BLaER1 treated with 17β-estradiol and CSF1 and Interleukin-3, amounts not matched to agents 10 nM and 100 nM (cell line): Measurements from ENCODE around the gene STX8.
"Not testable (repeated sequence)": the region's sequence is repeated elsewhere in the genome, so short reads cannot be mapped to it uniquely, and the experiment has no call there.

Experiments used
- H3K27ac ChIP-seq, 11 experiments: shearing (Covaris generic); formaldehyde crosslinking; 2 replicates each; pipeline ENCODE4 v1.8.1; 2022
- H3K27me3 ChIP-seq, 11 experiments: shearing (Covaris generic); formaldehyde crosslinking; 2 replicates each; pipeline ENCODE4 v1.8.1; 2022
- H3K36me3 ChIP-seq, 11 experiments: shearing (Covaris generic); formaldehyde crosslinking; 2 replicates each; pipeline ENCODE4 v1.8.1; 2022
- H3K4me1 ChIP-seq, 10 experiments: shearing (Covaris generic); formaldehyde crosslinking; 2 replicates each; pipeline ENCODE4 v1.8.1; 2022
- H3K4me2 ChIP-seq, 11 experiments: shearing (Covaris generic); formaldehyde crosslinking; 2 replicates each; pipeline ENCODE4 v1.8.1; 2022
- H3K4me3 ChIP-seq, 10 experiments: shearing (Covaris generic); formaldehyde crosslinking; 2 replicates each; pipeline ENCODE4 v1.8.1; 2022
- H3K9ac ChIP-seq, 11 experiments: shearing (Covaris generic); formaldehyde crosslinking; 2 replicates each; pipeline ENCODE4 v1.8.1; 2022
- H3K9me3 ChIP-seq, 11 experiments: shearing (Covaris generic); formaldehyde crosslinking; replicated peaks in 1 of 11; 2 replicates each; pipeline ENCODE4 v1.8.1; 2022
- H4K20me1 ChIP-seq, 11 experiments: shearing (Covaris generic); formaldehyde crosslinking; 2 replicates each; pipeline ENCODE4 v1.8.1; 2022
- Cebpa-rat ChIP-seq, 11 experiments: shearing (Covaris generic); IDR thresholded peaks; 2 replicates each; pipeline ENCODE4 v1.8.1; 2022

STX8 gene

DNA sequence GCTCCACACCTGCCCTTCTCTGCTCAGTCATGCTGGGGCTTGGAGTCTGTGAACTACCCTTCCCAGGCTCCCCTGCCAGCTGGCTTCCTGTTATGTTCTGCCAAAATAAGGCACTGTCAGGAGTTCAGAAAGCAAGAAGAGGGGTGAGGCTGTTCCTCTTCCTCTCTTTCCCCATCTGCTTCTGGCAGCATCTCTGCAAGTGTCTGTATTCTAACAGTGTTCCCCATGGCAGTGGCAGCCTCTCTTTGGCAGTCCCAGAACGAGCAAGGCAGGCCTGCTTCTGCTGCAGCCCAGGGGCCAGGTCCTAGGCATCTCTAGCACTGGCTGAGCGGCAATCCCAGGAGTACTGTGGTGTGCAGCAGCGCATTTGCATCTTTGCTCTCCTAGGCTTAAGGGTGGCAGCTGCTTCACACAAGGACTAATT lies 219.1 kb downstream of the STX8 start:
- H3K4me2 ChIP-seq: peak overlapping the region; percentile 45 to 85 (median 72)
- no peaks in the 10 kb centered on the region for H3K27me3 ChIP-seq
- no peak overlapping the region for H3K4me3 ChIP-seq
- H3K9me3 ChIP-seq: 0 out of 22 replicates have a peak, but pooled peaks cover 0 to 5% (median 0%) of the 10 kb centered on the region in 11 experiments
- peaks cover 0 to 10% (median 0%) of the 10 kb centered on the region in 11 experiments; a peak in 4 of 22 replicates for H4K20me1 ChIP-seq
- H3K27ac ChIP-seq: peak overlapping the region in 4 of 11 experiments; percentile 13 to 42 (median 39); a peak in 5 of 22 replicates
- peaks cover 19 to 27% (median 22%) of the 10 kb centered on the region in 10 experiments for H3K4me1 ChIP-seq
- H3K36me3 ChIP-seq: no peaks in the 10 kb centered on the region
- H3K9ac ChIP-seq: no peak overlapping the region; a peak in 1 of 22 replicates
- TF ChIP-seq Cebpa-rat (IDR thresholded peaks at IDR 0.05): no peak

DNA sequence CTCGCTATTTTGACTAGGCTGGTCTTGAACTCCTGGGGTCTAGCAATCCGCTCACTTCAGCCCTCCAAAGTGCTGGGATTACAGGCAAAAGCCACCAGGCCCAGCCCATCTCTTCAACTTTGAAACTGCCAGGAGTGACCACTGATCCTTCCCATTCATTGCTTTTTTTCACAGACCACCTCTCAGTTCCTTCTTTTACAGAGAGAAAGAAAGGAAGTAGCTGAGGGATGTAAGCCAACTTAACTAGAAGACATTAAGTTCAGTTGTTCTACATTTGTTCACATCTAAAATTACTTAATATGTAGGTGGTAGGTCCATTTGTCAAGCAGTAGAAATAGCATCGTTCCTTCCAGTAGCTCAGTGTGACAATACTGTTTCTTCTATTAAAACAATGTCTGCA lies 219.8 kb downstream of the STX8 start:
- Histone ChIP-seq H3K27me3 (no peaks in the 10 kb centered on the region), H3K4me3 (no peak overlapping the region), H3K27ac (peak overlapping the region in 3 of 11 experiments; percentile 13 to 39 (median 39); a peak in 4 of 22 replicates), H3K4me1 (peaks cover 19 to 29% (median 22%) of the 10 kb centered on the region in 10 experiments), H3K9ac (no peak overlapping the region), H3K9me3 (0 out of 22 replicates have a peak, but pooled peaks cover 0 to 5% (median 0%) of the 10 kb centered on the region in 11 experiments), H3K4me2 (peak overlapping the region; percentile 45 to 85 (median 72); a peak in 21 of 22 replicates), H4K20me1 (peaks cover 0 to 10% (median 0%) of the 10 kb centered on the region in 11 experiments; a peak in 3 of 22 replicates), H3K36me3 (no peaks in the 10 kb centered on the region)
- TF ChIP-seq Cebpa-rat (IDR thresholded peaks at IDR 0.05): no peak

DNA sequence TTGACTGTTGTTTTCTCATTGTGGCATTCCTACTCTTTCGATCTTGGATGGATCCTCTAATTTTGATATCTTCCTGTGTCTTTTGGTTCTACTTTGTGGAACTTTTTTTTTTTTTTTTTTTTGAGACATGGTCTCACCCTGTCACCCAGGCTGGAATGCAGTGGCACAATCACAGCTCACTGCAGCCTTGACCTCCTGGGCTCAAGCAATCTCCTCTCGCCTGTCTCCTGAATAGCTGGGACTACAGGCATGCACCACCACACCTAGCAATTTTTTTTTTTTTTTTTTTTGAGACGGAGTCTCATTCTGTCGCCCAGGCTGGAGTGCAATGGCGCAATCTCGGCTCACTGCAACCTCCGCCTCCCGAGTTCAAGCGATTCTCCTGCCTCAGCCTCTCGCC lies 220.4 kb downstream of the STX8 start:
- not testable (repeated sequence) for H3K36me3 ChIP-seq, H3K27ac ChIP-seq, H4K20me1 ChIP-seq, H3K27me3 ChIP-seq, H3K9ac ChIP-seq, H3K9me3 ChIP-seq, H3K4me3 ChIP-seq
- Histone ChIP-seq H3K4me1 (peaks cover 20 to 35% (median 26%) of the 10 kb centered on the region in 10 experiments), H3K4me2 (peak overlapping the region in 2 of 11 experiments; percentile 73 to 85; a peak in 2 of 22 replicates)

DNA sequence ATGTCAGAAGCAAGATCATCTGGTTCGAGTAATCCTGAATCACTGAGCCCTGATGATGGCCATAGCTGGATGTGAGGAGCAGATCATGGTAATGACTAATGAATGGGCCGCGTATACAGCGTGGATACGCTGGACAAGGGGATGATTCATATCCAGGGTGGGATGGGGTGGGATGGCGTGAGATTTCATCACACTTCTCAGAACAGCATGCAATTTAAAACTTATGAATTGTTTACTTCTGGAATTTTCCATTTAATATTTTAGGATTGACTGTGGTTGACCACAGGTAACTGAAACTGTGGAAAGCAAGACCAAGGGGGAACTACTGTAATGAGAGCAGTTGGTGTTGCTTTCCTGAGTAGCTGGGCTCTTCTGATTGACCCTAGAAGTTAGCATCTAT lies 225.5 kb downstream of the STX8 start:
- H3K27ac ChIP-seq: peak overlapping the region in 1 of 11 experiments; percentile 37; a peak in 1 of 22 replicates
- TF ChIP-seq Cebpa-rat (IDR thresholded peaks at IDR 0.05): no peak

DNA sequence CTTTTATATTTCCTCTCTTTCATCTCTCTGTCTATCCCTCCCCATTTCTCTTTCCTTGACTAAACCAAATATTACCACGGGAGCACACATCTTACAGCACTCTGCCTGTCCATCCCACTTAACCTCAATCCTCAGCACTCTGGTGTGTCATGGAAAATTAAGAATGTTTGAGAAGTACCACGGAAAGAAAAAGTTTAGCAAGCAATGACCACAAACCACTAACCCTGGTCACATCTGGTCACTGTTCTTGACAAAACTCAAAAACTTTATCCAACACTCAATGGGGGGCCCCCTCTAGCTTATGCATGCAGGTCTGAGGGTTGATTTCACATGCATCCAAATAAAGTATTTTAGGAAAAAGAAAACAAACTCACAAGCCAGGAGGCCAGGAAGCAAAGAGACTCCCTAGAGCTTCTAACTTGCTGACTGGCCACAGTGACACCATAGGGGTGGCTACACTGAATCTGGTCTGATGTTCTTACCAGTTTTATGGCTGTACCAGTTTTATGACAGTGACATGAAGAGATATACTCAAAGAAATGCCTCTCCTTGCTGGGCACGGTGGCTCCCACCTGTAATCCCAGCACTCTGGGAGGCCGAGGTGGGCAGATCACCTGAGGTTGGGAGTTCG lies 229.2 kb downstream of the STX8 start:
- Histone ChIP-seq H3K4me2 (peak overlapping the region; percentile 6 to 50 (median 33); a peak in 19 of 22 replicates), H4K20me1 (peaks cover 0 to 5% (median 0%) of the 10 kb centered on the region in 11 experiments; a peak in 1 of 22 replicates), H3K9ac (no peak overlapping the region), H3K27ac (peak overlapping the region in 1 of 11 experiments; percentile 8; a peak in 3 of 22 replicates), H3K36me3 (no peaks in the 10 kb centered on the region), H3K27me3 (no peaks in the 10 kb centered on the region), H3K4me1 (peaks cover 20 to 37% (median 30%) of the 10 kb centered on the region in 10 experiments; a peak in 19 of 20 replicates), H3K9me3 (no peaks in the 10 kb centered on the region), H3K4me3 (no peak overlapping the region)
- TF ChIP-seq Cebpa-rat (IDR thresholded peaks at IDR 0.05): no peak

More for the DNA sequence above, 225.5 kb downstream of the STX8 start:
- Histone ChIP-seq H3K9me3 (0 out of 22 replicates have a peak, but pooled peaks cover 0 to 5% (median 0%) of the 10 kb centered on the region in 11 experiments), H3K27me3 (no peaks in the 10 kb centered on the region), H3K4me2 (peak overlapping the region in 5 of 11 experiments; percentile 10 to 52 (median 27); a peak in 5 of 22 replicates), H3K4me3 (no peak overlapping the region), H4K20me1 (no peaks in the 10 kb centered on the region; a peak in 1 of 22 replicates), H3K9ac (no peak overlapping the region), H3K36me3 (no peaks in the 10 kb centered on the region), H3K4me1 (peaks cover 6 to 37% (median 21%) of the 10 kb centered on the region in 10 experiments; a peak in 17 of 20 replicates)

DNA sequence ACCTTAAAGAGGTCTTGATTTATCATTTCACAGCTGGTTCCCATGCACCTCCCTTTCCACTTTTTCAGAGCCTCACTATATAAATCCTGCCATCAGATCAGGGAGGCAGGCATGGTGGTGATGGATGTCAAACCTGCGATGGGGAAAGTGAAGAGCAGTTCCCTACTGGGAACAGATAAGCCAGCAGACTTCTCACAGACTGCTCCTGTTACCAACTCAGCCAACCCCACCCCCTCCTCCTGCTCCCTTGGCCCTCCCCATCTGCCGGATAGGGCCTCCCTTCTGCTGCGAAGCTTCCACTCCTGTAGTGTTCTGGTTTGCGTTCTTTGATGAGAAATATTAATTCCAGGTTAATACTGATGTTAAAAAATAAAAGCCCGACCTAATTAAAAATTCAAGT lies 232.1 kb downstream of the STX8 start:
- no peak for TF ChIP-seq Cebpa-rat (IDR thresholded peaks at IDR 0.05)
- H4K20me1 ChIP-seq: peaks cover 0 to 5% (median 0%) of the 10 kb centered on the region in 11 experiments; a peak in 1 of 22 replicates
- no peaks in the 10 kb centered on the region for H3K36me3 ChIP-seq
- no peaks in the 10 kb centered on the region; a peak in 1 of 22 replicates for H3K9me3 ChIP-seq
- H3K4me3 ChIP-seq: no peak overlapping the region
- no peak overlapping the region for H3K9ac ChIP-seq
- peak overlapping the region in 7 of 11 experiments; percentile 3 to 45 (median 29); a peak in 9 of 22 replicates for H3K4me2 ChIP-seq
- H3K27ac ChIP-seq: no peak overlapping the region
- no peaks in the 10 kb centered on the region for H3K27me3 ChIP-seq
- H3K4me1 ChIP-seq: peaks cover 13 to 25% (median 18%) of the 10 kb centered on the region in 10 experiments; a peak in 18 of 20 replicates

DNA sequence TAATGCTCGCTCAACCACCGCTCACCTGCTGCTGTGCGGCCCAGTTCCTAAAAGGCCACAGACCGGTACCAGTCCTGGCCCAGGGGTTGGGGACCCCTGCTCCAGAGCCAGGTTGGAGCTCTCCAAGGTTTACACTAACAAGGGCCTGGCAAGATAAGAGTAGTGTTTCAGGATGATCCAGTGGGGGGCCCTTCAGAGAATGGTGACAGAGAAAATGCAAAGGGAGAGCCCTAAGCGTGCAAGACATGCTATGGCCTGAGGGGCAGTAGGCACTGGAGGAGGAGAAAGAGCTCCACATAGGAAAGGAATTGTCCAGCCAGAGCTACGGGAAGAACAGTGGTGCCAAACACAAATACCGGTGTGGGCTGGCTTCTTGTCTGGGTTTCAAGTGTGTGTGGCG lies 233.4 kb downstream of the STX8 start:
- Histone ChIP-seq H3K9me3 (peaks cover 0 to 11% (median 5%) of the 10 kb centered on the region in 11 experiments; a peak in 10 of 22 replicates), H3K27ac (no peak overlapping the region), H3K36me3 (no peaks in the 10 kb centered on the region), H3K4me1 (peaks cover 13 to 22% (median 18%) of the 10 kb centered on the region in 10 experiments; a peak in 18 of 20 replicates), H3K4me2 (no peak overlapping the region), H4K20me1 (peaks cover 0 to 5% (median 0%) of the 10 kb centered on the region in 11 experiments; a peak in 1 of 22 replicates), H3K27me3 (no peaks in the 10 kb centered on the region), H3K9ac (no peak overlapping the region), H3K4me3 (no peak overlapping the region)
- no peak for TF ChIP-seq Cebpa-rat (IDR thresholded peaks at IDR 0.05)

DNA sequence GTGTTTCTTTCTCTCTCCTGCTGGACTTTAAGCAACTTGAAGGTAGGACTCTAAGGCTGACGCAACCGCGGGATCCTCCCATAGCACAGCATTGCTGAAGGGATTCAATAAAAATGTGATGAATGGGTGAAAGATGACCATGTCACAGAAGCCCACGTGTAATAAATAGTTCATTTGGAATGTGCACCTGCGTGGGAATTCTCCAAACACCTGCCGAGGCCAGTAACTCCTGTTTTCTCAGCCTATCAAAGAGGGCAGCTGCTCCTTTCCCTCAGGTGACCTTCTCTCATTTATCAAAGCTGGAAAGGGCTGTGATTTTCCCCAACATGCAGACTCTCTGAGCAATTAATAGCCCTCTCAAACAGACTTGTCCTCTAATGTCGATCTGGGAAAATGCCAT lies 235.7 kb downstream of the STX8 start:
- no peak overlapping the region for H3K27ac ChIP-seq
- H3K9me3 ChIP-seq: peaks cover 14 to 33% (median 24%) of the 10 kb centered on the region in 11 experiments
- H3K9ac ChIP-seq: no peak overlapping the region
- H4K20me1 ChIP-seq: 0 out of 22 replicates have a peak, but pooled peaks cover 0 to 5% (median 0%) of the 10 kb centered on the region in 11 experiments
- H3K4me2 ChIP-seq: no peak overlapping the region
- H3K4me1 ChIP-seq: peaks cover 6 to 15% (median 9%) of the 10 kb centered on the region in 10 experiments; a peak in 14 of 20 replicates
- H3K4me3 ChIP-seq: no peak overlapping the region
- no peaks in the 10 kb centered on the region for H3K27me3 ChIP-seq
- peaks cover 0 to 12% (median 3%) of the 10 kb centered on the region in 11 experiments; a peak in 11 of 22 replicates for H3K36me3 ChIP-seq
- TF ChIP-seq Cebpa-rat (IDR thresholded peaks at IDR 0.05): no peak

DNA sequence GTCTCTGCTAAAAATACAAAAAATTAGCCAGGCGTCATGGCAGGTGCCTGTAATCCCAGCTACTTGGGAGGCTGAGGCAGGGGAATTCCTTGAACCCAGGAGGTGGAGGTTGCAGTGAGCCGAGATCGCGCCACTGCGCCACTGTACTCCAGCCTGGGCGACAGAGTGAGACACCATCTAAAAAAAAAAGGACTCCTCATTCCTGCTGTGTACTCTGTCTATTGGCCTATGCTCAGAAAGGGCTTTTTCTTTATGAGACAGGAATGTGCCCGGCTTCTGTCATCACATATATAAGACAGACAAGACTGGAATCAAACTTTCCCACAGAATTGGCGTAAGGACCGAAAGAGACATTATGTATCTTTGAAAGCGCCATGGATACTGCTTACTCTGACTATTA lies 236.1 kb downstream of the STX8 start:
- H3K27me3 ChIP-seq: not testable (repeated sequence)

More for the DNA sequence above, 236.1 kb downstream of the STX8 start:
- not testable (repeated sequence) for H3K4me2 ChIP-seq, H3K4me3 ChIP-seq, H3K27ac ChIP-seq, H4K20me1 ChIP-seq, H3K9ac ChIP-seq
- H3K9me3 ChIP-seq: peaks cover 18 to 38% (median 29%) of the 10 kb centered on the region in 11 experiments
- H3K4me1 ChIP-seq: peaks cover 6 to 15% (median 9%) of the 10 kb centered on the region in 10 experiments; a peak in 14 of 20 replicates
- H3K36me3 ChIP-seq: peaks cover 0 to 17% (median 8%) of the 10 kb centered on the region in 11 experiments; a peak in 11 of 22 replicates
